Keratinocyte (primary cell): ENCODE data around the gene TXNRD2. TPM values are rescaled to one million over a fixed set of nuclear protein-coding genes. Genes with fewer than 3 reads are reported as not detected.

Source experiments
- DNase-seq: peaks from one replicate; pipeline ENCODE4 v3.0.0-alpha.2; 2011; ENCODE audit warnings: low read depth, missing footprints, low spot score
- FAIRE-seq: peaks from 2 replicates; lab custom pipeline; 2011; peaks lifted over from hg19 to GRCh38; lab: Jason Lieb, UNC
- H2AFZ ChIP-seq: 2 replicates; pipeline ENCODE4 v1.6.0; 2012; ENCODE audit warnings: low read length, control low read depth, inconsistent platforms; ENCODE audit not compliant: control insufficient read depth
- H3K27ac ChIP-seq: 2 replicates; pipeline ENCODE4 v1.5.1; 2011; ENCODE audit warnings: low read length; ENCODE audit not compliant: control insufficient read depth, insufficient read depth
- H3K27me3 ChIP-seq: 3 replicates; pipeline ENCODE4 v1.6.0; 2011; ENCODE audit warnings: low read length; ENCODE audit not compliant: control insufficient read depth, insufficient read depth; ENCODE audit errors: extremely low read depth
- H3K36me3 ChIP-seq, 2 experiments: 2 replicates in 1 of 2; 3 replicates in 1 of 2; pipeline ENCODE4 v1.5.1; 2011; ENCODE audit warnings: low read length in 2 of 2, mild to moderate bottlenecking in 1 of 2; ENCODE audit not compliant: control insufficient read depth in 2 of 2, insufficient read depth in 2 of 2; ENCODE audit errors: extremely low read depth in 1 of 2
- H3K4me1 ChIP-seq: 3 replicates; pipeline ENCODE4 v1.5.1; 2011; ENCODE audit warnings: low read length; ENCODE audit not compliant: control insufficient read depth, insufficient read depth; ENCODE audit errors: extremely low read depth
- H3K4me2 ChIP-seq: 3 replicates; pipeline ENCODE4 v1.6.0; 2011; ENCODE audit warnings: low read depth, low read length; ENCODE audit not compliant: control insufficient read depth, insufficient read depth; ENCODE audit errors: extremely low read depth
- H3K4me3 ChIP-seq, 3 experiments: fragments of 200-600 bp in 1 of 3; sonication (generic) in 1 of 3; 2 replicates in 2 of 3; 3 replicates in 1 of 3; pipeline ENCODE4 v1.5.1; 2011 to 2016; ENCODE audit warnings: low read length in 3 of 3, mild to moderate bottlenecking in 3 of 3, control low read depth in 2 of 3, inconsistent platforms in 1 of 3, low read depth in 1 of 3, mixed read lengths in 1 of 3, mixed run types in 1 of 3, moderate library complexity in 1 of 3; ENCODE audit not compliant: control insufficient read depth in 2 of 3, insufficient read depth in 2 of 3; ENCODE audit errors: extremely low read depth in 1 of 3
- H3K79me2 ChIP-seq: 2 replicates; pipeline ENCODE4 v1.6.0; 2012; ENCODE audit warnings: low read length; ENCODE audit not compliant: control insufficient read depth, insufficient read depth
- H3K9ac ChIP-seq: 3 replicates; pipeline ENCODE4 v1.6.0; 2011; ENCODE audit warnings: low read length; ENCODE audit not compliant: control insufficient read depth, insufficient read depth; ENCODE audit errors: extremely low read depth
- H3K9me1 ChIP-seq: 3 replicates; pipeline ENCODE4 v1.6.0; 2011; ENCODE audit warnings: low read length; ENCODE audit not compliant: control insufficient read depth, insufficient read depth; ENCODE audit errors: extremely low read depth
- H3K9me3 ChIP-seq: 2 replicates; pipeline ENCODE4 v1.5.1; 2012; ENCODE audit warnings: low read depth, low read length; ENCODE audit not compliant: control insufficient read depth
- H4K20me1 ChIP-seq: 3 replicates; pipeline ENCODE4 v1.6.0; 2011; ENCODE audit warnings: low read length; ENCODE audit not compliant: control insufficient read depth, insufficient read depth; ENCODE audit errors: extremely low read depth
- EZH2 ChIP-seq: IDR thresholded peaks from one replicate; pipeline ENCODE4 v1.6.1; 2012; ENCODE audit warnings: inconsistent platforms, mild to moderate bottlenecking, low read length, moderate library complexity
- dilution Hi-C: fragments of 300-500 bp; cut with MboI; formaldehyde crosslinking; loops from one replicate; pipeline ENCODE4 v1.7.0; 2020; ENCODE audit warnings: low sequenced_read_pairs; ENCODE audit not compliant: extremely low pct_ligation_motif_present
- polyA plus RNA-seq, 5 experiments: library from polyadenylated mRNA; depleted of rRNA in 3 of 5; stranded (reverse) in 3 of 5; stranded (forward) in 1 of 5; unstranded in 1 of 5; fragments of >200 nt; gene quantifications; 1 replicate in 1 of 5; 2 replicates in 3 of 5; 3 replicates in 1 of 5; pipeline versions ENCODE4 v1.2.1 to v1.2.3, GENCODE V29; 2011 to 2012; ENCODE audit warnings: missing spikeins in 2 of 5, low read depth in 1 of 5, low replicate concordance in 1 of 5
- TF ChIP-seq, protein P1 (sequence below), 3 experiments: IDR thresholded peaks in 1 of 3; conservative IDR thresholded peaks in 1 of 3; optimal IDR thresholded peaks in 1 of 3; 2 replicates in 2 of 3; 3 replicates in 1 of 3; pipeline versions ENCODE3 to v1.5.1; 2011; ENCODE audit warnings: low read length in 3 of 3, mild to moderate bottlenecking in 3 of 3, moderate library complexity in 2 of 3, control low read depth in 1 of 3, inconsistent platforms in 1 of 3; ENCODE audit not compliant: insufficient read depth in 2 of 3; ENCODE audit errors: extremely low read depth in 1 of 3

The TXNRD2 gene
- polyA plus RNA-seq, 1 donor (not counting 4 experiments of a cell fraction or from before 2014, with no cell fraction given): 16.0 TPM

DNA sequence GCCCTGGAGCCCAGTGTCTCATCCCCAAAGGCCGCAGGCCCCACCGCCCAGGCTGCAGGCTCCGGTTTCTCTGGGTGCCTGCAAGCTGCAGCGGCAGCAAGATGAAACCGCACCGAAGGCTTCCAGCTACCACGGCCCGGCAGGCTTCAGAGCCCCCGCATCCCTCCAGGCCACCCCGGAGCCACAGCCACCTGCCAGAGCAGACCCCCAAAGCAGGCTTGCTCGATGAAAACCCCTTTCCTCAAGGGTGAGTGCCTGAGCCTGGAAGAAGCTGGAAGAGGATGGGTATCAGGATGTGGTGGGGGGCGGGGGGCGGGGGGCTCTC is 62.4 kb downstream of the TXNRD2 start:
- no peak overlapping the region for H2AFZ ChIP-seq
- no peaks in the 10 kb centered on the region for H3K9me1 ChIP-seq
- no peak overlapping the region for H3K4me2 ChIP-seq
- peaks cover 8% of the 10 kb centered on the region for H3K79me2 ChIP-seq
- H3K4me3 ChIP-seq: no peak overlapping the region
- no peaks in the 10 kb centered on the region for H4K20me1 ChIP-seq
- FAIRE-seq (no peak), DNase-seq (no peak)
- no peak overlapping the region for H3K9ac ChIP-seq
- no peaks in the 10 kb centered on the region for H3K27me3 ChIP-seq
- TF ChIP-seq, protein P1, sequence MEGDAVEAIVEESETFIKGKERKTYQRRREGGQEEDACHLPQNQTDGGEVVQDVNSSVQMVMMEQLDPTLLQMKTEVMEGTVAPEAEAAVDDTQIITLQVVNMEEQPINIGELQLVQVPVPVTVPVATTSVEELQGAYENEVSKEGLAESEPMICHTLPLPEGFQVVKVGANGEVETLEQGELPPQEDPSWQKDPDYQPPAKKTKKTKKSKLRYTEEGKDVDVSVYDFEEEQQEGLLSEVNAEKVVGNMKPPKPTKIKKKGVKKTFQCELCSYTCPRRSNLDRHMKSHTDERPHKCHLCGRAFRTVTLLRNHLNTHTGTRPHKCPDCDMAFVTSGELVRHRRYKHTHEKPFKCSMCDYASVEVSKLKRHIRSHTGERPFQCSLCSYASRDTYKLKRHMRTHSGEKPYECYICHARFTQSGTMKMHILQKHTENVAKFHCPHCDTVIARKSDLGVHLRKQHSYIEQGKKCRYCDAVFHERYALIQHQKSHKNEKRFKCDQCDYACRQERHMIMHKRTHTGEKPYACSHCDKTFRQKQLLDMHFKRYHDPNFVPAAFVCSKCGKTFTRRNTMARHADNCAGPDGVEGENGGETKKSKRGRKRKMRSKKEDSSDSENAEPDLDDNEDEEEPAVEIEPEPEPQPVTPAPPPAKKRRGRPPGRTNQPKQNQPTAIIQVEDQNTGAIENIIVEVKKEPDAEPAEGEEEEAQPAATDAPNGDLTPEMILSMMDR (optimal IDR thresholded peaks at IDR 0.05 in 1 of 3, IDR thresholded peaks at IDR 0.05 in 1 of 3, conservative IDR thresholded peaks at IDR 0.05 in 1 of 3; ENCODE audit: extremely low read depth in 1 of 3, insufficient read depth in 2 of 3, low read length in 3 of 3): no peak
- no peak for TF ChIP-seq EZH2
- H3K4me1 ChIP-seq: peaks cover 53% of the 10 kb centered on the region
- H3K27ac ChIP-seq: no peak overlapping the region
- dilution Hi-C loops: no loop called here
- H3K9me3 ChIP-seq: no peaks in the 10 kb centered on the region
- H3K36me3 ChIP-seq: no peaks in the 10 kb centered on the region

DNA sequence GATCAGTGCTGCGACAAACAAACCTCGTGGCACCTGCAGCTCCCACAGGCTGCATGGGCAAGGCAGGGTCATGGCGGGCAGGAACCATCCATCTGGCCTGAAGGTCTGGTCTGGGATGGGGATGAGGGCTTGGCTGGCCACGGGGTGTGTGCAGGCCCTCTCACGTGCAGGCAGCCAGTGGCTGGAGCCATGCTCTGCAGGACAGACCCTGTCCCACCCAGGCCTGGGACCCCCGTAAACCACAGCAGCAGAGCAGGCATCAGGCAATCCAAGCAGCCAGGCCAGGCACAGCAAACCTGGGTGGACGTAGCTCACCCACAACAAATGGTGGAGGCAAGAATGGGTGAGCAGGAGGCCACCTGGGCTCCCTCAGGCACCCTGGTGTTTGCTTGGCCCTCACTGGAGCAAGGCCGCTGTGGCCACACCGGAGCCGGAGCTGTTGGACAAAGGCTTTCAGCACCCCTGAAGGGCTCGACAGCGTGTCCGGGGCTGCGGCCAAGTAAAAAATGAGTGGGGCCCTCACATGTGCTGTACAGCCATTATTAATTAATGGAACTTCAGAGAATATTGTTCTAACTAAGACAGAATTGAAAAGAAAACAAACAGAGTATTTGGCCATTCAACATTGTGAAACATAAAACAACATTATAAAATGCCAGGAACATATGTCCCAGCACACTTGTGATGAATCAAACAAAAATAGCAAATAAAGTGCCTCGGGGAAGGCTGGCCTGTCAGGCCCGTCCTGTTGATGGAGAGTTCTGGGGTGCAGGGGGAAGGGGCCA is 63.0 kb downstream of the TXNRD2 start:
- no peak for FAIRE-seq
- dilution Hi-C loops: no loop called here
- Histone ChIP-seq H3K9me1 (no peaks in the 10 kb centered on the region), H3K36me3 (no peaks in the 10 kb centered on the region), H2AFZ (no peak overlapping the region), H3K4me2 (no peak overlapping the region), H3K27ac (no peak overlapping the region), H3K9me3 (no peaks in the 10 kb centered on the region), H3K79me2 (peaks cover 8% of the 10 kb centered on the region), H3K9ac (no peak overlapping the region), H3K4me1 (peaks cover 59% of the 10 kb centered on the region), H3K4me3 (no peak overlapping the region), H4K20me1 (no peaks in the 10 kb centered on the region), H3K27me3 (no peaks in the 10 kb centered on the region)
- DNase-seq: no peak
- TF ChIP-seq, protein P1 (optimal IDR thresholded peaks at IDR 0.05 in 1 of 3, IDR thresholded peaks at IDR 0.05 in 1 of 3, conservative IDR thresholded peaks at IDR 0.05 in 1 of 3; ENCODE audit: extremely low read depth in 1 of 3, insufficient read depth in 2 of 3, low read length in 3 of 3): no peak
- TF ChIP-seq EZH2: no peak
